Activated CD8-positive, alpha-beta memory T cell treated with anti-CD3 and anti-CD28 coated beads for 1 hour (primary cell): Measurements from ENCODE around the gene MUC3A.
A peak's percentile ranks its signal among the peaks of the same experiment; 100 is the strongest.

Source experiments
- DNase-seq, 2 donors: peaks; one replicate each; pipeline ENCODE4 v3.0.0-alpha.2; 2020; ENCODE audit warnings: low read depth in 1 of 2; ENCODE audit errors: extremely low read depth in 1 of 2

The MUC3A gene

DNA sequence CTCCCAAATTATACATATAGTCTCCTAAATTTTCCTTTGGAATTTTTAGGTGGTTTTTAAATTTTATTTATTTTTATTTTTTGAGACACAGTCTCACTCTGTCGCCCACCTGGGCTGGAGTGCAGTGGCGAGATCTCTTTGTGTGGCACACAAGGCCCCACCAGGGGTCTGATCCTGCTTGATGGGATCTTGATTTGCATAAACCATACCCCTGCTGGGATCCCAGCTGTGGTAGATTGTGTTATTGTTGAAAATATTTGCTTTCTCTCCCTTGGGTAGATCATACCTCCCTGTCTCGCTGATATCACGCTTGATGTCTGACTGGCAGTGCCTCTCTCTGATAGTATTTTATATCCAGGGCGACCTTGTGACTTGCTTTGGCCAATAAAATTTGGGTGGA is 5.6 kb upstream of the MUC3A start:
- DNase-seq = no peak

DNA sequence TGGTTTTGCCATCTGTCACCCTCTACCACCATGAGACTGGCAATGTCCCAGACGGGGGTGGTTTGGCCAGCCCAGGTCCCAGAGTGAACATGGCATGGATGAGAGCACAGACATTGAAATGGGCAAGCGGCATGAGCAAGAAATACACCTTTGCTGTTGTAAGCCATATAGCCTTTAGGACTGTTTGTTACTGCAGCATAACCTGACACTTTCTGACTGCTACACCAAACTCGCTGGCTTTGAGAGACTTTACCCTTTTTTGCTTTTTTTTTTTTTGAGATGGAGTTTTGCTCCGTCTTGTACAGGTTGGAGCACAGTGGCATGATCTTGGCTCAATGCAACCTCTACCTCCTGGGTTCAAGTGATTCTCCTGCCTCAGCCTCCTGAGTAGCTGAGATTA is 5.2 kb upstream of the MUC3A start:
- no peak for DNase-seq

- DNase-seq = no peak
Measured at GRCh38 chr7:100946111-100946510, 3.2 kb upstream of the MUC3A start.

- DNase-seq = no peak
Measured at GRCh38 chr7:100946766-100947365, 2.5 kb upstream of the MUC3A start.

DNA sequence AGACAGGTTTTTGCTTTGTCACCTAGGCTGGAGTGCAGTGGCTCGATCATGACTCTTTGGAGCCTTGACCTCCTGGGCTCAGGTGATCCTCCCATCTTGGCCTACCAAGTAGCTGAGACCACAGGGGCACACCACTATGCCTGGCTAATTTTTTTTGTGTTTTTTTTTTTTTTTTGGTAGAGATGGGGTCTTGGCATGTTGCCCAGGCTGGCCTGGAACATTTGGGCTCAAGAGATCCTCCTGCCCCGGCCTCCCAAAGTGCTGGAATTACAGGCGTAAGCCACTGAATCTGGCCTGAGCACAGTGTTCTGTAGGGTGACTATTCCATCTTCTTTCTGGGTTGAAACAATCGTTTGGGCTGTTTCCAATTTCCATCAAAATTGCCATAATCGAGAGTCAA is 1.5 kb upstream of the MUC3A start:
- no peak for DNase-seq

DNA sequence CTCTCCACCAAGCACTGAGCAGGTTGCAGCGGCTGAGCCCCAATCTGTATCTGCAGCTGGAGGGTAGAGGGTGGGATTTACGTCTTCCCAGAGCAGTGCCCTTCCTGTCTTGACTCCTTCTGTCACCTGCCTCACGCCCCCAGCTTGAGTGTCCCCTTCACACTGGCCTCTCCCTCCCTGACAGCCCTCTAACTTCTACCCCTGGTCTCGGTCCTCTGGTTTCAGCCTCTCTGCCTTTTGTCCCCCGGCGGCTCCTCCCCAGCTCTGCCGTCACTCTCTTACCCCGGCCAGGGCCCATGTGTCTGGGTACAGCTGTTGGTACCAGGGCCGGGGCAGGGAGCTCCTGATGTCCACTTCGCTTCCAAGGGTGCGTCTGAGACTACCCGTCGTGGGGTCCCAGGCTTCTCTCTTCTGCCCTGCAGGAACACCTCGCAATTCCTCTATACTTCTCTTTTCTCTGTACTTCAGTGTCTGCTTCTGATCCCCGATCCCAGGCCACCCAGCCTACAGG is 654 bp downstream of the MUC3A start:
- no peak for DNase-seq

DNA sequence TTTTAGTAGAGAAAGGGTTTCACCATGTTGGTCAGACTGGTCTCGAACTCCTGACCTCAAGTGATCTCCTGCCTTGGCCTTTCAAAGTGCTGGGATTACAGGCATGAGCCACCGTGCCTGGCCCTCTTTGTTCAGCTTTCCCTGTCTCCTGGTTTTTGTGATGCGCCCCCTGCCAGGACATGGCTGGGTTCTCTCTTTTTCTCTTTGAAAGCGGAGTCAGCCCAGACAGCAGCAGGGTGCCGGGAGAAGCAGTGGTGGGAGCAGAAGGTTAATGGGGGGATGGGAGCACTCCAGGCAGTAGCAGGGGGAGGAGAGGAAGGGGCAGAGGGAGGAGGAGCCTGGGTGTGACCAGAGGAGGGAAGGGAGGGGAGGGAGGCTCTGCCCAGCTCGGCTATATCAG is 1.8 kb downstream of the MUC3A start:
- no peak for DNase-seq

DNA sequence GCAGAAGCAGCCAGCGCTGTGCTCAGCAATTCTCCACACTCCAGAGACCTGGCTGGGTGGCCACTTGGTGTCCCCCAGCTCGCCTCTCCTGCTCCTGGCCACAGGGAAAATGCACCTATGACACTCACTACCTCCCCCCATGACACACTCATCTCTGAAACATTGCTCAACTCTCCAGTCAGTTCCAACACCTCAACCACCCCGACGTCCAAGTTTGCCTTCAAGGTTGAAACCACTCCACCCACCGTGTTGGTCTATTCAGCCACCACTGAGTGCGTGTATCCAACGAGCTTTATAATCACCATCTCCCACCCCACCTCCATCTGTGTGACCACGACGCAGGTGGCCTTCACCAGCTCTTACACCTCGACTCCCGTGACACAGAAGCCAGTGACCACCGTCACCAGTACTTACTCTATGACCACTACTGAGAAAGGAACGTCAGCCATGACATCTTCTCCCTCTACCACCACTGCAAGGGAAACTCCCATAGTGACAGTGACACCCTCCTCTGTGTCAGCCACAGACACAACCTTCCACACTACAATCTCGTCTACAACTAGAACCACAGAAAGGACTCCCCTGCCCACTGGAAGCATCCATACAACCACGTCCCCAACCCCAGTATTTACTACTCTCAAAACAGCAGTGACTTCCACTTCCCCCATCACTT is 2.7 kb downstream of the MUC3A start:
- no peak for DNase-seq

DNA sequence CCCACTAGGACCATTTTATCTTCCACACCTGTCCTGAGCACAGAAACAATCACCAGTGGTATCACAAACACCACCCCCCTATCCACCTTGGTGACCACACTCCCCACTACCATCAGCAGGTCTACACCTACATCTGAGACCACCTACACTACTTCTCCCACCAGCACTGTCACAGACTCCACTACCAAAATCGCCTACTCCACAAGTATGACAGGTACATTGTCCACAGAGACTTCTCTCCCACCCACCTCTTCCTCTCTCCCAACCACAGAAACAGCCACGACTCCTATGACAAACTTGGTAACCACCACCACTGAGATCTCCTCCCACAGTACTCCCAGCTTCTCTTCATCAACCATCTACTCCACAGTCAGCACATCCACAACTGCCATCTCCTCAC is 3.3 kb downstream of the MUC3A start:
- no peak for DNase-seq

- DNase-seq = no peak
Measured at GRCh38 chr7:100957832-100958421, 8.6 kb downstream of the MUC3A start.

GRCh38 chr7:100959894-100960293 is 10.6 kb downstream of the MUC3A start:
- no peak for DNase-seq

GRCh38 chr7:100962537-100962936 is 13.2 kb downstream of the MUC3A start:
- no peak for DNase-seq

DNA sequence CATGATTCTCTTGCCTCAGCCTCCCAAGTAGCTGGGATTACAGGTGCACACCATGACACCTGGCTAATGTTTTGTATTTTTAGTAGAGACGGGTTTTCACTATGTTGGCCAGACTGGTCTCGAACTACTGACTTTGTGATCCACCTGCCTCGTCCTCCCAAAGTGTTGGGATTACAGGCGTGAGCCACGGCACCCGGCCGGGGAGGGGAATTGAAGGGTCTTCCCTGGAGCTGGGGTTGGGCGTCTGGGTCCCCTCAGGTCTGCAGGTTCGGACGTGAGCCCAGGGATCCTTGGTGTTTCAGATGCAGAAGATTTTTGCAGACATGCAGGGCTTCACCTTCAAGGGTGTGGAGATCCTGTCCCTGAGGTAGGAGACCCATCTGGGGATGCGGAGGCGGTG is 14.1 kb downstream of the MUC3A start:
- DNase-seq = no peak

DNA sequence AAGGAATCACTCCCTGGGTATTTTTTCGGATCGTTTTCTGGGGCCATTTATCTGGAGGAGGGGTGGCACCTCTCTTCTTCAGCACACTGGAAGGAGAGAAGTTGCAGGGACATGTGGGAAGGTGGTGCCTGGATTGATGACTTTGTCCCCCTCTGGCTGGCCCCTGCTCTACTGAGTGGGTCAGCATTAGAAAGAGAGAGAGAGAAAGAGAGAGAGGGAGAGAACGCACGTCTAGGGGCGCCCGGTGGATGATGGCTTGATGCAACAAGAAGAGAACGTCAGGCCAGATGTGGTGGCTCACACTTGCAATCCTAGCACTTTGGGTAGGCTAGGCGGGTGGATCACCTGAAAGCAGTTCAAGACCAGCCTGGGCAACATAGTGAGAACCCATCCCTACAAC is 14.5 kb downstream of the MUC3A start:
- DNase-seq = no peak

DNA sequence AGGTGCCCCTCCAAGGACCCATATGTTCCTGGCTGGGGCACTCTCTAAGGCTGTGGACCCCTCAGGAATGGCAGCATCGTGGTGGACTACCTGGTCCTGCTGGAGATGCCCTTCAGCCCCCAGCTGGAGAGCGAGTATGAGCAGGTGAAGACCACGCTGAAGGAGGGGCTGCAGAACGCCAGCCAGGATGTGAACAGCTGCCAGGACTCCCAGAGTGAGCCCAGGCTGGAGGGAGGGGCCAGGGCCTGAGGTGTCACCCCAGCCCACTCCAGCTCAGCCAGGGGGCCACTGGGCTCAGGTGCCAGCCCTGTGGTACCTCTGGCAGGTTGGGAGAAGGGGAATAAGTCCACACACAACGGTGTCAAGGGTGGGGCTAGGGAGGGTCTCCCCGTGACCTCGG is 15.3 kb downstream of the MUC3A start:
- DNase-seq = no peak

DNA sequence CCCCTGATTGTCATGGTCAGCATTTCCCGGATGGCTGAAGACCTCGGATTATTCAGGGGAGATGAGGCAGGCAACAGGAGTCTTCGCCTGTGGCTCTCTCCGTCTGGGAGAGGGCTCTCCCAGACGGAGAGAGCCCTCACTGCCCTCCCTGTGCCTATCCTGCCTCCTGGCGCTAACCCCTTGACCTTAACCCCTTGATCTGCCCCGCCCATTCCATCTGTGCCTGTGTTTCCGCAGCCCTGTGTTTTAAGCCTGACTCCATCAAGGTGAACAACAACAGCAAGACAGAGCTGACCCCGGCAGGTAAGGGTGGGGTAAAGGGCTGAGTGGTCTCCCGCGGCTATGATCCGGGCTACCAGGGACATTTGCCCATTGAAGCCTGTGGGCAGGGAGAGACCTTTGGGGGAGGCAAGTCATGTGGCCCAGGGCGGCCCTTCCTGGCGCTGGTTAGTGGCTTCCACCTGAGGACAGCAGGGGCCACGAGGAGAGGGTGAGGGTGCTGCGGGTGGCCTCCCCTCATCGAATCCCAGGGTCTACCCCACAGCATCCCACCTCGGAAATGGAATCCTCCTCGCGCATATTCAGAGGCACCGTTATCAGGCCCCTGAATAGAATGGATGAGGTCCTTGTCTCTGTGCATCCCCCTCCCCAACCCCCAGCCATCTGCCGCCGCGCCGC is 15.8 kb downstream of the MUC3A start:
- no peak for DNase-seq

DNA sequence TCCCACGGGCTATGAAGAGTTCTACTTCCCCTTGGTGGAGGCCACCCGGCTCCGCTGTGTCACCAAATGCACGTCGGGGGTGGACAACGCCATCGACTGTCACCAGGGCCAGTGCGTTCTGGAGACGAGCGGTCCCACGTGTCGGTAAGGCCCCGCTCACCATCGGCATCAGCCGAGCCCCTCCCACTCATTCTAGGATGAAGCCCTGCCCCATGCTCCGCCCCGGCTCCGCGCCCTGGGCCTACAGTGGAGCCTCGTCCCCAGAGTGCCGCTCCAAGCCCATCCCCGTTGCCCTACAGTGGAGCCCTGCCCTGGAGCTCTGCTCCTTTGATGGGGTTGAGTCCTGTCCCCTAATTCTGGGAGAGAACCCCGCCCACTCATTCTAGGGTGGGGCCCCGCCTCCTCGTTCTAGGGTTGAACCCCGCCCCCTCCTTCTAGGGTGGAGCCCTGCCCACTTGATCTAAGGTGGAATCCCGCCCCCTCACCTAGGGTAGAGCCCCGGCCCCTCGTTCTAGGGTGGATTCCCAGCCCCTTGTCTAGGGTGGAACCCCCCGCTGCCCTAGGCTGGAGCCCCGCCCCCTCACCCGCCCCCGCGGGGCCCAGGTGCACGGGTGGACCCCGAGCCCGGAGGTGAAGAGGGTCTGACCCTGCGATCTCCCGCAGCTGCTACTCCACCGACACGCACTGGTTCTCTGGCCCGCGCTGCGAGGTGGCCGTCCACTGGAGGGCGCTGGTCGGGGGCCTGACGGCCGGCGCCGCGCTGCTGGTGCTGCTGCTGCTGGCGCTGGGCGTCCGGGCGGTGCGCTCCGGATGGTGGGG is 16.6 kb downstream of the MUC3A start:
- DNase-seq = peak in 1 of 2 donors; percentile 69

- DNase-seq = no peak
Measured at GRCh38 chr7:100966542-100967291, 17.4 kb downstream of the MUC3A start.

DNA sequence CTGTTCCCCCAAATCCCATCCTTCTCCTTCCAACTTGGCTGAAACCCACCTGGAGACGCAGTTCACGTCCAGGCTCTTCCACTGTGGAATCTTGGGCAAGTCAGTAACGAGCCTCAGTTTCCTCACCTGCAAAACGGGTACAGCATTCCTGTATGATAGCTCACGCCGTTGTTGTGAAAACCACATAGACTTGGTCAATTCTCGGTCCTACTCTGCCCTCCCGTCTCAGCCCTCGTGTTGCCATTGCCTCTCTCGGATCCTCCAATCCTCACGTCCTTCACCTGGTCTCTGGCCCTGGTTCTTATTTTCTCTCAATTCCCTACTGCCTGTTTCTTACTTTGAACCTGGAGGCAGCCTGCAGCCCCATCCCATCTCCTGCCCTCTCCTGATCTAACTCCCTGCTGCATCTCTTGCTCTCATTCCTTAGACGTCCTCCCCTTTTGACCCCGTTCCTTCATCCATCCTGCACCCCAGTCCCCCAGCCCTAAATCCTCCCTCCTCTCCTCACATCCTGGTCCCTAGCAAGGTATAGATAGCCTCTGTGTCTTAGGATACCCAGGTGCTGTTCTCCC is 18.0 kb downstream of the MUC3A start:
- DNase-seq = no peak

GRCh38 chr7:100968031-100968430 is 18.7 kb downstream of the MUC3A start:
- no peak for DNase-seq
